IMR-90 (cell line): ENCODE data around the gene LY86.

Experiments
- BHLHE40 ChIP-seq: fragments of 150-350 bp; IDR thresholded peaks from 2 replicates; pipeline ENCODE4 v1.6.1; 2016; ENCODE audit warnings: mild to moderate bottlenecking, low read depth, low read length
- CEBPB ChIP-seq: IDR thresholded peaks from 2 replicates; pipeline ENCODE4 v1.6.1; 2012; ENCODE audit warnings: low read depth, low read length, improper control_type of control experiment
- CTCF ChIP-seq: conservative IDR thresholded peaks from 2 replicates; pipeline ENCODE4 v1.5.1; 2012; ENCODE audit warnings: mild to moderate bottlenecking, low read depth, low read length, improper control_type of control experiment
- FOS ChIP-seq: fragments of 150-350 bp; IDR thresholded peaks from 2 replicates; pipeline ENCODE4 v1.6.1; 2016; ENCODE audit warnings: low read depth, low read length
- MAFK ChIP-seq: IDR thresholded peaks from 2 replicates; pipeline ENCODE4 v1.6.1; 2012; ENCODE audit warnings: low read depth, low read length, improper control_type of control experiment
- MAZ ChIP-seq: IDR thresholded peaks from 2 replicates; pipeline ENCODE4 v1.6.1; 2012; ENCODE audit warnings: low read depth, mild to moderate bottlenecking, low read length, improper control_type of control experiment, moderate library complexity, borderline replicate concordance
- MXI1 ChIP-seq: IDR thresholded peaks from 2 replicates; pipeline ENCODE4 v1.6.1; 2012; ENCODE audit warnings: low read depth, mild to moderate bottlenecking, low read length, moderate library complexity, borderline replicate concordance
- NFE2L2 ChIP-seq: fragments of 150-350 bp; IDR thresholded peaks from 2 replicates; pipeline ENCODE4 v1.6.1; 2016; ENCODE audit warnings: low read depth, mild to moderate bottlenecking, low read length
- POLR2A ChIP-seq: IDR thresholded peaks from 2 replicates; pipeline ENCODE4 v1.6.1; 2012; ENCODE audit warnings: mild to moderate bottlenecking, low read depth, low read length
- RAD21 ChIP-seq: IDR thresholded peaks from 2 replicates; pipeline ENCODE4 v1.6.1; 2012; ENCODE audit warnings: low read length, improper control_type of control experiment
- RCOR1 ChIP-seq: IDR thresholded peaks from 2 replicates; pipeline ENCODE4 v1.6.1; 2012; ENCODE audit warnings: mild to moderate bottlenecking, low read length, improper control_type of control experiment; ENCODE audit not compliant: insufficient replicate concordance
- RFX5 ChIP-seq: IDR thresholded peaks from 2 replicates; pipeline ENCODE4 v1.8.0; 2012; ENCODE audit warnings: low read depth, mild to moderate bottlenecking, low read length, moderate library complexity
- TF ChIP-seq, protein P1 (sequence below): fragments of 150-350 bp; IDR thresholded peaks from 2 replicates; pipeline ENCODE4 v1.6.1; 2016; ENCODE audit warnings: low read depth, mild to moderate bottlenecking, low read length, moderate library complexity, borderline replicate concordance
- TF ChIP-seq, protein P2 (sequence below): fragments of 150-350 bp; IDR thresholded peaks from 2 replicates; pipeline ENCODE4 v1.6.1; 2017; ENCODE audit warnings: mild to moderate bottlenecking, antibody characterized with exemption, low read length, low read depth

DNA sequence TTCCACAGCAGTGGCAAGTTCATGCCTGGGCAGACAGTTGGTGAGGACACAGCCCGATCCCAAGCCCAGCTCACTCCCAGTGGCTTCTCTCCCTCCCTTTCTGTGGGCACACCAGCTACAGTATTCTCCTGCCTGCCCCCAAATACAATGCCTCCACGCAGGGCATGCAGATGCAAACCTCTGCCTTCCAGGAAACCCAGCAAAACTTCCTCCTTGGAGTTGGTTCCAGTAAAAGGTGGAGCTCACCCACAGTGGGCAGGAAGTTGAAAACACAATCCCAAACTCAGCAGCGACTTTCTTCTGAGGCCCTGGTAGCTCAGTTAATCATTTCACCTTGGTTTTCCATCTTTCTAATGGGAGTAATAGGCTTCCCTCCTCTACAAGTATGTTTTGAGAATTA, 93.7 kb downstream of the LY86 start:
- TF ChIP-seq BHLHE40 (no peak), POLR2A (no peak), CTCF (no peak), MXI1 (no peak), RFX5 (no peak), CEBPB (no peak), RAD21 (no peak), FOS (no peak), MAFK (no peak), MAZ (no peak), RCOR1 (no peak), NFE2L2 (no peak)
- TF ChIP-seq, protein P1, sequence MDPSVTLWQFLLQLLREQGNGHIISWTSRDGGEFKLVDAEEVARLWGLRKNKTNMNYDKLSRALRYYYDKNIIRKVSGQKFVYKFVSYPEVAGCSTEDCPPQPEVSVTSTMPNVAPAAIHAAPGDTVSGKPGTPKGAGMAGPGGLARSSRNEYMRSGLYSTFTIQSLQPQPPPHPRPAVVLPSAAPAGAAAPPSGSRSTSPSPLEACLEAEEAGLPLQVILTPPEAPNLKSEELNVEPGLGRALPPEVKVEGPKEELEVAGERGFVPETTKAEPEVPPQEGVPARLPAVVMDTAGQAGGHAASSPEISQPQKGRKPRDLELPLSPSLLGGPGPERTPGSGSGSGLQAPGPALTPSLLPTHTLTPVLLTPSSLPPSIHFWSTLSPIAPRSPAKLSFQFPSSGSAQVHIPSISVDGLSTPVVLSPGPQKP = no peak
- TF ChIP-seq, protein P2, sequence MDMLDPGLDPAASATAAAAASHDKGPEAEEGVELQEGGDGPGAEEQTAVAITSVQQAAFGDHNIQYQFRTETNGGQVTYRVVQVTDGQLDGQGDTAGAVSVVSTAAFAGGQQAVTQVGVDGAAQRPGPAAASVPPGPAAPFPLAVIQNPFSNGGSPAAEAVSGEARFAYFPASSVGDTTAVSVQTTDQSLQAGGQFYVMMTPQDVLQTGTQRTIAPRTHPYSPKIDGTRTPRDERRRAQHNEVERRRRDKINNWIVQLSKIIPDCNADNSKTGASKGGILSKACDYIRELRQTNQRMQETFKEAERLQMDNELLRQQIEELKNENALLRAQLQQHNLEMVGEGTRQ = no peak
